HEK293T (cell line): ENCODE measurements around the gene SNX8.

ENCODE experiments used
- CTCF ChIA-PET: fragments of 350-600 bp; formaldehyde crosslinking; extraction: SDS; loops from one replicate; lab custom pipeline; 2021; ENCODE audit warnings: antibody characterized with exemption, inconsistent platforms; lab: Yijun Ruan, JAX
- POLR2A ChIA-PET: fragments of 350-600 bp; formaldehyde crosslinking; extraction: SDS; loops from one replicate; lab custom pipeline; 2020; ENCODE audit warnings: antibody characterized with exemption, inconsistent platforms; lab: Yijun Ruan, JAX
- DNase-seq: peaks from one replicate; pipeline ENCODE4 v3.0.0; 2012; ENCODE audit warnings: mixed read lengths; ENCODE audit errors: extremely low spot score
- ARNT ChIP-seq: fragments of 450-650 bp; IDR thresholded peaks from 2 replicates; pipeline ENCODE4 v1.6.1; 2017; ENCODE audit warnings: mild to moderate bottlenecking
- BHLHE40 ChIP-seq: fragments of 450-650 bp; IDR thresholded peaks from 2 replicates; pipeline ENCODE4 v1.6.1; 2016; ENCODE audit warnings: mild to moderate bottlenecking, moderate library complexity, borderline replicate concordance
- CTBP1 ChIP-seq: fragments of 450-650 bp; IDR thresholded peaks from 2 replicates; pipeline ENCODE4 v1.6.1; 2016; ENCODE audit warnings: borderline replicate concordance
- ELF4 ChIP-seq: fragments of 450-650 bp; IDR thresholded peaks from 2 replicates; pipeline ENCODE4 v1.6.1; 2017; ENCODE audit warnings: antibody characterized with exemption
- FOXA1 ChIP-seq: fragments of 450-650 bp; IDR thresholded peaks from 2 replicates; pipeline ENCODE4 v1.6.1; 2016; ENCODE audit warnings: mild to moderate bottlenecking
- FOXK2 ChIP-seq: fragments of 450-650 bp; IDR thresholded peaks from 2 replicates; pipeline ENCODE4 v1.6.1; 2016; ENCODE audit warnings: mild to moderate bottlenecking
- FOXM1 ChIP-seq: fragments of 450-650 bp; IDR thresholded peaks from 2 replicates; pipeline ENCODE4 v1.6.1; 2017; ENCODE audit warnings: mild to moderate bottlenecking, borderline replicate concordance
- HDGF ChIP-seq: fragments of 450-650 bp; IDR thresholded peaks from 2 replicates; pipeline ENCODE4 v1.6.1; 2017; ENCODE audit warnings: antibody characterized with exemption, borderline replicate concordance
- L3MBTL2 ChIP-seq: fragments of 450-650 bp; conservative IDR thresholded peaks from 2 replicates; pipeline ENCODE4 v1.6.1; 2016; ENCODE audit warnings: mild to moderate bottlenecking
- LEF1 ChIP-seq: fragments of 450-650 bp; IDR thresholded peaks from 2 replicates; pipeline ENCODE4 v1.6.1; 2017; ENCODE audit warnings: mild to moderate bottlenecking, borderline replicate concordance
- NFRKB ChIP-seq: fragments of 450-650 bp; IDR thresholded peaks from 2 replicates; pipeline ENCODE4 v1.6.1; 2016; ENCODE audit warnings: mild to moderate bottlenecking, moderate library complexity
- SP1 ChIP-seq: fragments of 450-650 bp; IDR thresholded peaks from 2 replicates; pipeline ENCODE4 v1.6.1; 2017
- SUZ12 ChIP-seq: fragments of 450-650 bp; IDR thresholded peaks from 2 replicates; pipeline ENCODE4 v1.6.1; 2016; ENCODE audit warnings: mild to moderate bottlenecking
- TARDBP ChIP-seq: fragments of 450-650 bp; IDR thresholded peaks from 2 replicates; pipeline ENCODE4 v1.6.1; 2016
- ZNF384 ChIP-seq: fragments of 450-650 bp; IDR thresholded peaks from 2 replicates; pipeline ENCODE4 v1.6.1; 2016
- TF ChIP-seq, protein P1 (sequence below): fragments of 450-650 bp; IDR thresholded peaks from 2 replicates; pipeline ENCODE4 v1.6.1; 2016

Gene SNX8

DNA sequence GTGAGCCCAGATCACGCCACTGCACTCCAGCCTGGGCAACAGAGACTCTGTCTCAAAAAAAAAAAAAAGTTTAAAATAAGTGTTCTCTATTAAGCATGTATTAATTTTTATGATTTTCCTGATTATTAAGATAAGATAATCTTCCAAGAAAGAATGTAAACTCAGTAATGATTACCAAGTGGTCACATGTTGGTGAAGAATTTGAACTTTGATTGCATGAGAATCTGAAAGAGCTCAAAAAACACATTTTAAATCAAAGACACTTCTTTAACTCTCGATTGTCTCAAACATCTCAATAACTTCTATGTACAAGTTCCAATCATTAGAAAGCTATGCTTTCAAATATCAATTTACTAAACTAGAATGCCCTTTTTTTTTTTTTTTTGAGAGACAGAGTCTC is 33.8 kb downstream of the SNX8 start:
- POLR2A ChIA-PET = no interaction called here

DNA sequence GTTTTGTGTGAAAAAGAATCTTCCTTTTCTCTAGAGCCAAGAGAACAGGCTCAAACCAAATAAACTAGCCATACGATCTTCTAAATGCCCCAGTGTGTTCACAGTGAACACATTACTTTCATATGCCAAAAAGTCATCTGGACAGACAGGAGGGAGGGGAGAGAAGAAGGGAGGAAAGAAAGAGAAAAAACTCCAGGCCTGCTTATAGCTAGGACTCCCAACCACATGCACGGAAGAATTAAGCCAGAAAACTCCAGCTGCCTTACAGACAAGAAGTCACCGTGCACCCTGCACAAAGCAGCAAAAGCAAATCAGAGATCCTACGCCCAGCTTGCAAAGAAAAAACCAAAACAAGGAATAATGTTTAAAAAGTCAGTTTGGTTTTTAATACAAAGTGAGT is 34.3 kb downstream of the SNX8 start:
- CTCF ChIA-PET = interaction anchor here (0.6 kb wide), 1 partner anchor 1303 kb away, joined by 3 read pairs; no protein-coding TSS in a partner anchor
- DNase-seq = no peak
- POLR2A ChIA-PET = no interaction called here
- TF ChIP-seq SUZ12 = no peak

More for the DNA sequence above, 33.8 kb downstream of the SNX8 start:
- TF ChIP-seq CTBP1 = no peak
- TF ChIP-seq HDGF = no peak
- no peak for TF ChIP-seq ELF4
- no peak for TF ChIP-seq SP1
- no peak for TF ChIP-seq ZNF384
- CTCF ChIA-PET = interaction anchor here (0.6 to 0.7 kb wide), 2 partner anchors 1230 to 1304 kb away, joined by 3 to 7 read pairs; no protein-coding TSS in a partner anchor
- DNase-seq = no peak

DNA sequence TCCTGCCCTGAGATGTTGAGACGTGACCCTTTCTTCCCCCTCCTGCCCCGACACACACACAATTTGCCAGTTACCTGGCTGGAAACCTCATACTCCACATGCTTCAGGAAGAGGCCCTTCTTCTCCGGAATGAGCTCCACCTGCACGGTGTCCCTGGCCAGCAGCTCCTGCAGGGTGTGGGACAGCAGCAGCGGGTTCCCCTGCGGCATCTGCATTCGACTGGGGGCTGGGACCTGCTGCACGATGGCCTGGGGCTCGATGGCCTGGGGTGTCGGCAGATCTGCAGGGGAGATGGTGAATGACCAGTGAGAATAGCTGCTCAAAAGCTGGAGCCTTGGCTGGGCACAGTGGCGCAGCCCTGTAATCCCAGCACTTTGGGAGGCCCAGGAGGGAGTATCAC is 36.2 kb downstream of the SNX8 start:
- ChIA-PET CTCF (no interaction called here), POLR2A (no interaction called here)
- DNase-seq = no peak
- TF ChIP-seq SP1 (no peak), TARDBP (no peak), LEF1 (no peak), CTBP1 (no peak), NFRKB (no peak), ZNF384 (no peak), ELF4 (no peak), FOXA1 (no peak), BHLHE40 (no peak), SUZ12 (no peak), FOXM1 (no peak), ARNT (no peak), HDGF (no peak), L3MBTL2 (no peak), FOXK2 (no peak)
- TF ChIP-seq, protein P1, sequence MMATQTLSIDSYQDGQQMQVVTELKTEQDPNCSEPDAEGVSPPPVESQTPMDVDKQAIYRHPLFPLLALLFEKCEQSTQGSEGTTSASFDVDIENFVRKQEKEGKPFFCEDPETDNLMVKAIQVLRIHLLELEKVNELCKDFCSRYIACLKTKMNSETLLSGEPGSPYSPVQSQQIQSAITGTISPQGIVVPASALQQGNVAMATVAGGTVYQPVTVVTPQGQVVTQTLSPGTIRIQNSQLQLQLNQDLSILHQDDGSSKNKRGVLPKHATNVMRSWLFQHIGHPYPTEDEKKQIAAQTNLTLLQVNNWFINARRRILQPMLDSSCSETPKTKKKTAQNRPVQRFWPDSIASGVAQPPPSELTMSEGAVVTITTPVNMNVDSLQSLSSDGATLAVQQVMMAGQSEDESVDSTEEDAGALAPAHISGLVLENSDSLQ = no peak

DNA sequence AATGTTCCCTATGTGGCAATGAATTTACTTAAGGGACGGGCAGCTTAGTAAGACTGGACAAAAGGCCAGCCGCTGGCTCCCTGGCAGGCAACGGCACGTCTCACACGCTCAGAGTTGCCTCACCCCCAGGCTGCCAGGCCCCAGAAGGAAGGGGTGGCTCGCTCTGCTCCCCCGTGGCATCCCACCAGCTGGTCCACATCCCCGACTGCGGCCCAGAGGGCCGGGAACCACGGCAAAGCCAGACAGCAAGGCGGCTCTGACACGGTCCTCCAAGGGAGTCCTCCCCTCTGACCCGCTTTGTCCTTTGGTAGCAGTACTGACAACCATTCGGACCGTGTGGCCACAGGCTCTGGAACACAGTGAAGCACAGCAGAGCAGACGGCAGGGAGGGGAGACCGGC is 38.1 kb downstream of the SNX8 start:
- ChIA-PET POLR2A (no interaction called here), CTCF (no interaction called here)
- no peak for DNase-seq
- TF ChIP-seq NFRKB (no peak), L3MBTL2 (no peak), ELF4 (no peak), FOXA1 (no peak), FOXK2 (no peak), HDGF (no peak), FOXM1 (no peak), LEF1 (no peak), SP1 (no peak), CTBP1 (no peak), ARNT (no peak), ZNF384 (no peak)

DNA sequence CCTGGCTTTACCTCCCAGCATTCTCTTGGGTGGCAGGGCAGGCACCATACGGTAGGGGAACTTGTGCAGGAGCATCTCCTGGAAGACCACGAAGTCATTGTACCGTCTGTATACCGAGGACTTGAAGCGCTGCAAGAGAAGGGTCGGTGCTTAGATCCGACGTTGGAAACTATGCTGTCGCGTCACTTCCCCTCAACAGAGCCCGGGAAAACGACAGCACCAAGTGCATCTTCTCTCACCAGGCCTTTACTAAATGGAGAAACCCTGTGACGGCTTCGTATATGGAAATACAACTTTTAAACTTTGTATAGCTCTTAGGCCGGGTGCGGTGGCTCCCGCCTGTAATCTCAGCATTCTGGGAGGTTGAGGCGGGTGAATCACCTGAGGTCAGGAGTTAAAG is 39.1 kb downstream of the SNX8 start:
- POLR2A ChIA-PET = no interaction called here
- TF ChIP-seq SP1 (no peak), NFRKB (no peak), SUZ12 (no peak), L3MBTL2 (no peak), FOXK2 (no peak), CTBP1 (no peak), BHLHE40 (no peak), ARNT (no peak), TARDBP (no peak), ELF4 (no peak)
- TF ChIP-seq, protein P1 = no peak
- CTCF ChIA-PET = no interaction called here
- no peak for DNase-seq

DNA sequence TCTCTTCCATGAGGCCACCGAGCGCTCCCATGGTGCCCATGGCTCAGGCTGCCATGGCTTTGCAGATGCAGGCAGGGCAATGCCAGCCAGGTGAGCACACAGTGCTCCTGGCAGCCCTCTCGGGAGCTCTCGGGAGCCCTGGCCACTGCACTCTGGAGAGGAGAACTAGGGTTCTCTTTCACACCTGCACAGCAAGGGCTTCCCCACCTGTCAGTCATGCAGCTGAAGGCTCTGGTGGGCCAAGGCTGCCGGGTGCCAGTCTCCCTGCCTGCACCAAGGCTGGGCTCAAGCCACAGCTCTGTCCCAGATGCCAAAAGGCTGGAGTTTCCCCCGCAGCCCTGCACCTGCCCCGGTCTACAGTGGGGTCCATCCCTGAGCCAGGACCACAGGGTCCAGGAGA is 39.6 kb downstream of the SNX8 start:
- TF ChIP-seq ARNT (no peak), L3MBTL2 (no peak), FOXK2 (no peak), FOXM1 (no peak), ZNF384 (no peak), HDGF (no peak), LEF1 (no peak), FOXA1 (no peak), BHLHE40 (no peak), NFRKB (no peak), SUZ12 (no peak), ELF4 (no peak), SP1 (no peak), TARDBP (no peak), CTBP1 (no peak)
- TF ChIP-seq, protein P1 = no peak
- CTCF ChIA-PET = no interaction called here
- no peak for DNase-seq
- POLR2A ChIA-PET = interaction anchor here (0.5 kb wide), 1 partner anchor 56 kb away, joined by 3 read pairs; no protein-coding TSS in a partner anchor

- ChIA-PET POLR2A (no interaction called here), CTCF (no interaction called here)
- TF ChIP-seq SP1 (no peak), BHLHE40 (no peak), SUZ12 (no peak), FOXM1 (no peak), CTBP1 (no peak), TARDBP (no peak), FOXA1 (no peak), ZNF384 (no peak)
- no peak for DNase-seq
These were observed 40.4 kb downstream of the SNX8 start for GRCh38 chr7:2273866-2274265.
